NCI-H2196 treated with DMSO at 0.1 percent for 48 hours (cell line): ENCODE measurements around the gene NTNG1.

ENCODE experiments used
- DNase-seq: peaks from one replicate; lab custom pipeline; 2025; ENCODE audit not compliant: unreplicated experiment; lab: John Stamatoyannopoulos, UW

Gene NTNG1

GRCh38 chr1:107323784-107324183, 182.9 kb downstream of the NTNG1 start:
- no peak for DNase-seq

DNA sequence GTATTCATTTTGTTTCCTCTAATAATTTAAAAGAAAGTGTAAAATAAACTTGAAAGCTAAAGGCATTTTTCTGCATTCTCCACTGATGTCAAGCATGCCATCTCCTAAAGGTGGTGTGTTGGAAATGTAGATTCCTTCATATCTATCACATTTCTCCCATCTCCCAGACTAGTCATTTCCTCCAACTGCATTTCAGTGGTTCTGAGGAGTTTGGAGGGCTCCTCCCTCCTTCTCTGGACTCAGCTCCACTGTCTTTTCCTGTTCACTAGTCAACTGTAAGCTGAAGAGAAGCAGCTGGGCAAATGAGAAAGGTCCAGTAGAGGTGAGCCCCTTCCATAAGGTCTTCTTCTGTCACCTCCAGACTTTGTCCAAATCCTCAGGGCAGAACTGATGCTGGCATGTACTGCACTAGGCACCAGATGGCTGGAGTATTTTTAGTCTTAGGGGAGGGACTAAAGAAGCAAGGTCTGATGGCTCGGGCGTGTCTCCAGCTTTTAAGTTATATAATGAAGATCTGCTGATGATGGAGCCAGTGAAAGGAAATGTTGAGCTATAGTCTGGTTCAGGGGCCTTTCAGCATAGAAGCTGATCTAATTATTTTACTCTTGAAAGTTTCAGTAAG, 186.1 kb downstream of the NTNG1 start:
- no peak for DNase-seq

GRCh38 chr1:107327446-107327845, 186.6 kb downstream of the NTNG1 start:
- DNase-seq, result no peak

- no peak for DNase-seq
Observed at GRCh38 chr1:107328087-107328486, 187.2 kb downstream of the NTNG1 start.

- DNase-seq, result no peak
Observed at GRCh38 chr1:107339775-107340174, 198.9 kb downstream of the NTNG1 start.

GRCh38 chr1:107342316-107342715, 201.5 kb downstream of the NTNG1 start:
- no peak for DNase-seq

- no peak for DNase-seq
Observed at GRCh38 chr1:107342768-107343167, 201.9 kb downstream of the NTNG1 start.

GRCh38 chr1:107343601-107344000, 202.8 kb downstream of the NTNG1 start:
- no peak for DNase-seq

DNA sequence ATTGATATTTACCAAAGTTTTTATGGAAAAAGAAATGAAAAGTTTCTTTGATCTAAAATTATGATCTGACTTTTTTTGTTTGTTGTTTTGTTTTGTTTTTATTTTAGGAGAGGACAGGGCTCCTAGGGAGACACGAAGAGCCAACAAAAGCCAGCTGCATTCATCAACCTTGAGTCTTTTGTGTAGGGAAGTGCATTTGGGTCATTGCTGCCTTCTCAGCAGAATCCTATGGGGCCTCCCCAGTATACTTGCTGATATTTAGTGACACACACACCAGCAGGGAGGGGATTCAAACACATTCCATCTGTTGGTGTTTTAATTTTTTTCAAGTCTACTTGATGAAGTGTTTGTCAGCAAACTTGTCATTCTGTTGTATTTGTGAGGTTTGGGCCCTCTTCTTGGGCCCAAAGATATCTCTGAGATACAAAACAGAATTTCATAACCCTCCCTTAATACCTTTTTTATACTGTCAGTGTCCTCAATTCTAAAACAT, 203.5 kb downstream of the NTNG1 start:
- no peak for DNase-seq

DNA sequence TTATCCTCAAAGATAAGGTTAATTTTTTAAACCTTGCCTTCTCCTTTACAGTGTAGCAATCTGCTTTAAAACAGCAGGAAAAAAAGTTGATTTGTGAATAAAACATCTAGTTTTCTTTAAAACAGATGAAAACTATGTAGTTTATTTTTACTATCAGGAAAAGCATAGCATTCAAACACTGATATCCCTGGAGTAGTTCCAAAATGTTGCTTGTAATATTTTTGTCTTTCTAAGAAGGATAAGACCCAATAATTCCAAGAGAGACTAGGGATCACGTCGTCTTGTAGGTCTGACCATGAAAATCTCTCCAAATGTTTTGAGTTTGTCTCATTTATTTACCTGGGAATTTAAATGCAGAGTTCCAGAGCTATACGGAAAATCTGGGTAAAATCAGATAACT, 204.0 kb downstream of the NTNG1 start:
- no peak for DNase-seq

DNA sequence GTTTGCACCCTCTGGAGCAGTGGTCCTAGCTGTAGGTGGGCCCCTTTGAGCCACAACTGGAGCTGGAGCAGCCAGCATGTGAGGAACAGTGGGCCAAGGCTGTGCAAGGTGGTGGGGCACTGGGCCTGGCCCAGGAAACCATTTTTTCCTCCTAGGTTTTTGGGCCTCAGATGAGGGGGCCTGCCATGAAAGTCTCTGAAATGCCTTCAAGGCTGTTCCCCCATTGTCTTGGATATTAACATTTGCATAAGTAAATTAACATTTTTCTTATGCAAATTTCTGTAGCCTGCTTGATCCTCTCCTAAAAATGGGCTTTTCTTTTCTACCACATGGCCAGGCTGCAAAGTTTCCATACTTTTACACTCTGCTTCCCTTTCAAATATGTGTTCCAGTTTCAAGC, 212.0 kb downstream of the NTNG1 start:
- DNase-seq, result no peak

GRCh38 chr1:107357376-107357775, 216.5 kb downstream of the NTNG1 start:
- no peak for DNase-seq

GRCh38 chr1:107358619-107359327, 217.9 kb downstream of the NTNG1 start:
- DNase-seq, result no peak

- no peak for DNase-seq
Observed at GRCh38 chr1:107359472-107360241, 218.8 kb downstream of the NTNG1 start.

- DNase-seq, result no peak
Observed at GRCh38 chr1:107362468-107363140, 221.8 kb downstream of the NTNG1 start.

- no peak for DNase-seq
Observed at GRCh38 chr1:107363154-107363553, 222.3 kb downstream of the NTNG1 start.

- no peak for DNase-seq
Observed at GRCh38 chr1:107365527-107366240, 224.8 kb downstream of the NTNG1 start.

GRCh38 chr1:107378426-107378825, 237.6 kb downstream of the NTNG1 start:
- no peak for DNase-seq

- no peak for DNase-seq
Observed at GRCh38 chr1:107378866-107379265, 238.0 kb downstream of the NTNG1 start.

DNA sequence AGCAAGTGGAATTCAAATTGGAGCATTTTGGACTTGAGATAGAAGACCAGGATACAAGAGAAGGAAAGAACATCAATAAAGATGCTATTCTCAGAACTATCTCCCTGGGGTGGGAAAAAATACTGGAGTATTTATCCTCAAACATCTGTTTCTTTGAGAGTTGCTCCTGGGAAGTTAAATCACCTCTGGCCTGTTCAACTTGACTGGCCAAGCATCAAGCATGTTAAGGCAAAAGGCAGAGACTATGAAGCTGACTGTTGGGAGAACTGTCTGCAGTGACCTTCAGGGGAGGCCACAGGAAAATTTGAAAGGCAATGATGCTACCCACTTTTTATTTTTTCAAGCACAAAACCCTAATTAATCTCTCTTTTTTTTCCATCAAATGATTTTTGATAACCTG, 239.0 kb downstream of the NTNG1 start:
- DNase-seq, result no peak
